HL-60 (cell line): ENCODE data around the gene FSTL4.

ENCODE experiments used
- CTCF ChIP-seq: IDR thresholded peaks from one replicate; pipeline ENCODE4 v1.5.1; 2011; ENCODE audit warnings: low read length, control low read depth, inconsistent platforms; ENCODE audit not compliant: insufficient read depth
- POLR2AphosphoS5 ChIP-seq: IDR thresholded peaks from 2 replicates; pipeline ENCODE4 v1.6.1; 2012; ENCODE audit warnings: low read depth
- SPI1 ChIP-seq: IDR thresholded peaks from 2 replicates; pipeline ENCODE4 v1.6.1; 2012; ENCODE audit warnings: low read depth, mild to moderate bottlenecking, borderline replicate concordance

- no peak for TF ChIP-seq CTCF
- TF ChIP-seq POLR2AphosphoS5 = no peak
- TF ChIP-seq SPI1 = no peak
These were observed 30.4 kb downstream of the FSTL4 start for GRCh38 chr5:133581918-133582317.
